H9 (cell line): ENCODE data around the gene MAPK1IP1L. TPM values are rescaled to one million over a fixed set of nuclear protein-coding genes. Genes with fewer than 3 reads are reported as not detected.

Experiments used
- DNase-seq: peaks from one replicate; pipeline ENCODE4 v3.0.0-alpha.2; 2017
- H2AFZ ChIP-seq: one replicate; pipeline ENCODE4 v1.6.1; 2013; ENCODE audit warnings: mild to moderate bottlenecking, low read length, control low read depth, moderate library complexity
- H2AK5ac ChIP-seq: 2 replicates; pipeline ENCODE4 v1.6.1; 2013; ENCODE audit warnings: low read length, control low read depth, mixed read lengths; ENCODE audit not compliant: insufficient read length
- H2BK120ac ChIP-seq: one replicate; pipeline ENCODE4 v1.6.1; 2013; ENCODE audit warnings: low read depth, mild to moderate bottlenecking, low read length, control low read depth, inconsistent platforms; ENCODE audit not compliant: poor library complexity, severe bottlenecking
- H2BK12ac ChIP-seq: 2 replicates; pipeline ENCODE4 v1.6.1; 2013; ENCODE audit warnings: low read length, control low read depth, mixed read lengths, low read depth; ENCODE audit not compliant: insufficient read length
- H2BK15ac ChIP-seq: 2 replicates; pipeline ENCODE4 v1.6.1; 2013; ENCODE audit warnings: low read depth, low read length, control low read depth
- H2BK20ac ChIP-seq: one replicate; pipeline ENCODE4 v1.6.1; 2013; ENCODE audit warnings: low read depth, mild to moderate bottlenecking, low read length, control low read depth, inconsistent platforms; ENCODE audit not compliant: poor library complexity, severe bottlenecking
- H2BK5ac ChIP-seq: 2 replicates; pipeline ENCODE4 v1.6.1; 2013; ENCODE audit warnings: low read length, control low read depth, mixed read lengths; ENCODE audit not compliant: insufficient read length
- H3K14ac ChIP-seq: 2 replicates; pipeline ENCODE4 v1.6.1; 2013; ENCODE audit warnings: low read length, control low read depth; ENCODE audit not compliant: insufficient read depth
- H3K18ac ChIP-seq: 2 replicates; pipeline ENCODE4 v1.6.1; 2013; ENCODE audit warnings: low read depth, mild to moderate bottlenecking, mixed read lengths, low read length, control low read depth; ENCODE audit not compliant: insufficient read length
- H3K23ac ChIP-seq: 2 replicates; pipeline ENCODE4 v1.6.1; 2013; ENCODE audit warnings: low read length, control low read depth, mixed read lengths, low read depth; ENCODE audit not compliant: insufficient read length
- H3K23me2 ChIP-seq: 2 replicates; pipeline ENCODE4 v1.6.1; 2013; ENCODE audit warnings: low read depth, mild to moderate bottlenecking, mixed read lengths, low read length, control low read depth; ENCODE audit not compliant: insufficient read length, poor library complexity, severe bottlenecking
- H3K27ac ChIP-seq: 2 replicates; pipeline ENCODE4 v1.5.1; 2013; ENCODE audit warnings: low read length, control low read depth, mixed read lengths, low read depth; ENCODE audit not compliant: insufficient read length
- H3K27me3 ChIP-seq: 2 replicates; pipeline ENCODE4 v1.6.1; 2013; ENCODE audit warnings: low read length, control low read depth, inconsistent platforms; ENCODE audit not compliant: insufficient read depth
- H3K4ac ChIP-seq: 2 replicates; pipeline ENCODE4 v1.6.1; 2013; ENCODE audit warnings: low read depth, mild to moderate bottlenecking, control low read depth, inconsistent platforms, low read length, moderate library complexity
- H3K4me1 ChIP-seq: 2 replicates; pipeline ENCODE4 v1.6.1; 2013; ENCODE audit warnings: low read length, control low read depth, inconsistent platforms; ENCODE audit not compliant: insufficient read depth
- H3K4me2 ChIP-seq: 2 replicates; pipeline ENCODE4 v1.6.1; 2013; ENCODE audit warnings: low read length, control low read depth, mixed read lengths; ENCODE audit not compliant: insufficient read length, insufficient read depth
- H3K56ac ChIP-seq: 2 replicates; pipeline ENCODE4 v1.6.1; 2013; ENCODE audit warnings: low read depth, mild to moderate bottlenecking, mixed read lengths, low read length, control low read depth; ENCODE audit not compliant: insufficient read length
- H3K79me1 ChIP-seq: 2 replicates; pipeline ENCODE4 v1.6.1; 2013; ENCODE audit warnings: low read depth, mild to moderate bottlenecking, moderate library complexity, low read length, control low read depth, inconsistent platforms; ENCODE audit not compliant: insufficient read depth, poor library complexity, severe bottlenecking
- H3K79me2 ChIP-seq: 2 replicates; pipeline ENCODE4 v1.6.1; 2013; ENCODE audit warnings: low read length, control low read depth, inconsistent platforms; ENCODE audit not compliant: insufficient read depth
- H3K9ac ChIP-seq: 2 replicates; pipeline ENCODE4 v1.6.1; 2013; ENCODE audit warnings: low read length, control low read depth, mixed read lengths; ENCODE audit not compliant: insufficient read length; ENCODE audit errors: extremely low read depth
- H3K9me3 ChIP-seq: one replicate; pipeline ENCODE4 v1.6.1; 2013; ENCODE audit warnings: low read depth, low read length, inconsistent platforms; ENCODE audit not compliant: control insufficient read depth
- H3T11ph ChIP-seq: one replicate; pipeline ENCODE4 v1.6.1; 2013; ENCODE audit warnings: mild to moderate bottlenecking, low read length, control low read depth, inconsistent platforms
- H4K20me1 ChIP-seq: one replicate; pipeline ENCODE4 v1.6.1; 2013; ENCODE audit not compliant: control insufficient read depth, insufficient read length, insufficient read depth
- H4K5ac ChIP-seq: 2 replicates; pipeline ENCODE4 v1.6.1; 2013; ENCODE audit warnings: low read depth, mild to moderate bottlenecking, mixed read lengths, low read length, control low read depth; ENCODE audit not compliant: insufficient read length
- H4K8ac ChIP-seq: replicated peaks from 2 replicates; pipeline ENCODE4 v1.6.1; 2013; ENCODE audit warnings: low read length, control low read depth, mixed read lengths, low read depth; ENCODE audit not compliant: insufficient read length
- H4K91ac ChIP-seq: 2 replicates; pipeline ENCODE4 v1.6.1; 2013; ENCODE audit warnings: low read depth, mild to moderate bottlenecking, moderate library complexity, mixed read lengths, low read length, control low read depth; ENCODE audit not compliant: insufficient read length
- H3K27ac Mint-ChIP-seq, 3 experiments: 2 replicates in 2 of 3; 3 replicates in 1 of 3; pipeline ENCODE4 v1.8.0; 2020 to 2021; ENCODE audit warnings: mixed read lengths in 3 of 3, mild to moderate bottlenecking in 1 of 3, moderate library complexity in 1 of 3
- H3K27me3 Mint-ChIP-seq: 2 replicates; pipeline ENCODE4 v1.8.0; 2021; ENCODE audit warnings: low read depth, mild to moderate bottlenecking, moderate library complexity, mixed read lengths
- H3K36me3 Mint-ChIP-seq, 3 experiments: 2 replicates in 2 of 3; 3 replicates in 1 of 3; pipeline ENCODE4 v1.8.0; 2020 to 2021; ENCODE audit warnings: low read depth in 3 of 3, mixed read lengths in 3 of 3; ENCODE audit not compliant: insufficient read depth in 1 of 3
- H3K4me1 Mint-ChIP-seq, 2 experiments: 2 replicates each; pipeline ENCODE4 v1.8.0; 2020; ENCODE audit warnings: mixed read lengths in 2 of 2
- H3K4me3 Mint-ChIP-seq, 2 experiments: 2 replicates in 1 of 2; 3 replicates in 1 of 2; pipeline ENCODE4 v1.8.0; 2020 to 2021; ENCODE audit warnings: mild to moderate bottlenecking in 2 of 2, mixed read lengths in 2 of 2, moderate library complexity in 1 of 2
- H3K9me3 Mint-ChIP-seq, 2 experiments: 2 replicates in 1 of 2; 3 replicates in 1 of 2; pipeline ENCODE4 v1.8.0; 2020; ENCODE audit warnings: mild to moderate bottlenecking in 2 of 2, mixed read lengths in 2 of 2, moderate library complexity in 1 of 2
- CTCF ChIP-seq: fragments of 200-600 bp; sonication (generic); conservative IDR thresholded peaks from 3 replicates; pipeline ENCODE4 v1.8.0; 2021; ENCODE audit warnings: antibody characterized with exemption, mild to moderate bottlenecking
- WGBS: extraction: QIAGEN DNeasy Blood & Tissue Kit; methylation state at CpG from one replicate; pipeline ENCODE4 v1.1.7; 2013; ENCODE audit warnings: missing lambda C conversion rate, low lambda C conversion rate, mixed read lengths; ENCODE audit not compliant: insufficient read length; ENCODE audit errors: extremely low coverage; 5-methylcytosine and 5-hydroxymethylcytosine counted together
- total RNA-seq: library from RNA; stranded (reverse); gene quantifications from 2 replicates; pipeline ENCODE4 v1.2.1, GENCODE V29; 2021

MAPK1IP1L gene
- total RNA-seq, 1 experiment from 2014 or later = 133 TPM

GRCh38 chr14:55117803-55118441 lies 66.5 kb downstream of the MAPK1IP1L start:
- Histone ChIP-seq H4K20me1 (no peaks in the 10 kb centered on the region), H3K14ac (no peak overlapping the region), H3K23me2 (no peaks in the 10 kb centered on the region), H3K4ac (no peak overlapping the region), H3K27ac (no peak overlapping the region), H3K79me1 (no peaks in the 10 kb centered on the region), H3T11ph (no peak overlapping the region), H4K8ac (no peak overlapping the region), H2BK5ac (no peak overlapping the region), H2BK20ac (no peak overlapping the region), H2AK5ac (no peak overlapping the region), H3K9me3 (no peaks in the 10 kb centered on the region), H2BK12ac (no peak overlapping the region), H4K5ac (no peak overlapping the region), H3K27me3 (no peaks in the 10 kb centered on the region), H3K56ac (no peak overlapping the region), H2BK120ac (no peak overlapping the region), H3K9ac (no peak overlapping the region), H3K4me1 (no peaks in the 10 kb centered on the region), H2BK15ac (no peak overlapping the region), H3K79me2 (no peaks in the 10 kb centered on the region), H2AFZ (no peak overlapping the region), H4K91ac (no peak overlapping the region), H3K18ac (no peak overlapping the region), H3K4me2 (no peak overlapping the region), H3K23ac (no peak overlapping the region)
- Mint-ChIP-seq H3K9me3 (no peaks in the 10 kb centered on the region), H3K4me1 (peaks cover 14 to 17% of the 10 kb centered on the region in 2 experiments), H3K36me3 (no peaks in the 10 kb centered on the region), H3K4me3 (no peak overlapping the region), H3K27me3 (peaks cover 28% of the 10 kb centered on the region), H3K27ac (no peak overlapping the region)
- no CpG with 5 or more reads among the region's 7 CpGs for WGBS
- no peak for TF ChIP-seq CTCF
- DNase-seq = no peak
